ENCODE results near the gene PPP2R2C.

GRCh38 chr4:6492027-6492590 lies 19.7 kb upstream of the PPP2R2C start:
- no peak for TF ChIP-seq EZH2 (IDR thresholded peaks at IDR 0.05; ENCODE audit: borderline replicate concordance, low read depth, low read length, poor library complexity, severe bottlenecking)
- TF ChIP-seq, protein P1, sequence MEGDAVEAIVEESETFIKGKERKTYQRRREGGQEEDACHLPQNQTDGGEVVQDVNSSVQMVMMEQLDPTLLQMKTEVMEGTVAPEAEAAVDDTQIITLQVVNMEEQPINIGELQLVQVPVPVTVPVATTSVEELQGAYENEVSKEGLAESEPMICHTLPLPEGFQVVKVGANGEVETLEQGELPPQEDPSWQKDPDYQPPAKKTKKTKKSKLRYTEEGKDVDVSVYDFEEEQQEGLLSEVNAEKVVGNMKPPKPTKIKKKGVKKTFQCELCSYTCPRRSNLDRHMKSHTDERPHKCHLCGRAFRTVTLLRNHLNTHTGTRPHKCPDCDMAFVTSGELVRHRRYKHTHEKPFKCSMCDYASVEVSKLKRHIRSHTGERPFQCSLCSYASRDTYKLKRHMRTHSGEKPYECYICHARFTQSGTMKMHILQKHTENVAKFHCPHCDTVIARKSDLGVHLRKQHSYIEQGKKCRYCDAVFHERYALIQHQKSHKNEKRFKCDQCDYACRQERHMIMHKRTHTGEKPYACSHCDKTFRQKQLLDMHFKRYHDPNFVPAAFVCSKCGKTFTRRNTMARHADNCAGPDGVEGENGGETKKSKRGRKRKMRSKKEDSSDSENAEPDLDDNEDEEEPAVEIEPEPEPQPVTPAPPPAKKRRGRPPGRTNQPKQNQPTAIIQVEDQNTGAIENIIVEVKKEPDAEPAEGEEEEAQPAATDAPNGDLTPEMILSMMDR (conservative IDR thresholded peaks at IDR 0.05; ENCODE audit: low read depth, low read length) = no peak
